ENCODE data around the gene LRRC74A. TPM values are rescaled to one million over a fixed set of nuclear protein-coding genes. Genes with fewer than 3 reads are reported as not detected.

Gene LRRC74A
- total and polyA plus RNA-seq, 8 donors, result 0.10 to 0.40 (median 0.34) TPM; not detected in 2

DNA sequence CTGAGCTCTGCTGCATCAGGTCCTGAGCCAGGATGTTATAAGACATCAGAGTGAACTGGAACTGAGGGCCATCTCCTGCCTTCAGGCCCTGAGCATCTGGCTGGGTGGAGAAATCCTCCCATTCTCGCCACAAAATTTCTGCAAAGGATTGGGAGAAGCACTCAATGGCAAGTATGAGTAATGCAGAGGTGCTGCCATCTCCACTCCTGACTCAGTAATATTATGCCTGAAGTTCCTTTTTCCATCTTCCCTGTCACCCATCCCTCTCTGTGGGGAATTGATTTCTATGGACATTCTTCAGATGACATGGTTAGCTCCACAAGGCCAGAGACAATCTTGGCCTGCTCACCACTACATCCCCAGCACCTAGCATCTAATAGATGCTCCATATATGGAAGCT is 18.2 kb upstream of the LRRC74A start:
- H3K4me1 ChIP-seq, result peaks cover 5 to 19% of the 10 kb centered on the region in 2 donors
- TF ChIP-seq, protein P1, sequence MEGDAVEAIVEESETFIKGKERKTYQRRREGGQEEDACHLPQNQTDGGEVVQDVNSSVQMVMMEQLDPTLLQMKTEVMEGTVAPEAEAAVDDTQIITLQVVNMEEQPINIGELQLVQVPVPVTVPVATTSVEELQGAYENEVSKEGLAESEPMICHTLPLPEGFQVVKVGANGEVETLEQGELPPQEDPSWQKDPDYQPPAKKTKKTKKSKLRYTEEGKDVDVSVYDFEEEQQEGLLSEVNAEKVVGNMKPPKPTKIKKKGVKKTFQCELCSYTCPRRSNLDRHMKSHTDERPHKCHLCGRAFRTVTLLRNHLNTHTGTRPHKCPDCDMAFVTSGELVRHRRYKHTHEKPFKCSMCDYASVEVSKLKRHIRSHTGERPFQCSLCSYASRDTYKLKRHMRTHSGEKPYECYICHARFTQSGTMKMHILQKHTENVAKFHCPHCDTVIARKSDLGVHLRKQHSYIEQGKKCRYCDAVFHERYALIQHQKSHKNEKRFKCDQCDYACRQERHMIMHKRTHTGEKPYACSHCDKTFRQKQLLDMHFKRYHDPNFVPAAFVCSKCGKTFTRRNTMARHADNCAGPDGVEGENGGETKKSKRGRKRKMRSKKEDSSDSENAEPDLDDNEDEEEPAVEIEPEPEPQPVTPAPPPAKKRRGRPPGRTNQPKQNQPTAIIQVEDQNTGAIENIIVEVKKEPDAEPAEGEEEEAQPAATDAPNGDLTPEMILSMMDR (IDR thresholded peaks at IDR 0.05), result no peak
- no peaks in the 10 kb centered on the region for H3K9me3 ChIP-seq
- no peak overlapping the region for H3K27ac ChIP-seq
- H3K4me3 ChIP-seq, result no peak overlapping the region
- DNase-seq, result no peak
- intact Hi-C loops (cut with DNase I), result loop anchor here in 1 of 2 donors (5.0 kb wide), 1 partner anchor 101 kb away; no protein-coding TSS in a partner anchor
- peaks cover 0 to 58% of the 10 kb centered on the region in 2 donors for H3K36me3 ChIP-seq
- ATAC-seq, result no peak
- H3K27me3 ChIP-seq, result no peaks in the 10 kb centered on the region

DNA sequence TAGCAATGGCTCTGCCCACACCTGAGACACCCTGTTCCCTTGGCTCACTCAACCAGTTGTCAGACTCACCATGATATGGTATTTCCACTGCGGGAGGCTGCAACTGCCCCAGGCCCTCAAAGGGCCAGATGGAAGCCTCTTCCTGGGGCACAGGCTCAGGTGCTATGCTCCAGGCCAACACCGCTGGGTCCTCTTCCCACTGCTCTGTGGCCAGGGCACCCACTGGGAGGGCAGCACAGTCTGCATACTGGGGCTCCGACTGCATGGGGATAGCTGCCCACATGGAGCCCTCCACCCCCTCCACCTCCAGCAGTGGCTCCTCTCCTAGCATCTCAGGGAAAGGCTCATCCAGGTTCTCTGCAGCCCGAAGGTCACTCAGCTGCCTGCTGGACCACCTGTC is 17.2 kb upstream of the LRRC74A start:
- Histone ChIP-seq H3K27me3 (no peaks in the 10 kb centered on the region), H3K36me3 (peaks cover 0 to 49% of the 10 kb centered on the region in 2 donors), H3K27ac (no peak overlapping the region), H3K9me3 (no peaks in the 10 kb centered on the region), H3K4me3 (no peak overlapping the region), H3K4me1 (peaks cover 5 to 23% of the 10 kb centered on the region in 2 donors)
- DNase-seq (no peak), ATAC-seq (no peak)
- TF ChIP-seq, protein P1 (IDR thresholded peaks at IDR 0.05), result no peak
- intact Hi-C loops (cut with DNase I), result loop anchor here in 1 of 2 donors (5.0 kb wide), 1 partner anchor 102 kb away; no protein-coding TSS in a partner anchor

- no peak for DNase-seq
- H3K27ac ChIP-seq, result peak overlapping the region in 1 of 2 donors; percentile 82
These were observed 15.7 kb upstream of the LRRC74A start for GRCh38 chr14:76810525-76810924.

DNA sequence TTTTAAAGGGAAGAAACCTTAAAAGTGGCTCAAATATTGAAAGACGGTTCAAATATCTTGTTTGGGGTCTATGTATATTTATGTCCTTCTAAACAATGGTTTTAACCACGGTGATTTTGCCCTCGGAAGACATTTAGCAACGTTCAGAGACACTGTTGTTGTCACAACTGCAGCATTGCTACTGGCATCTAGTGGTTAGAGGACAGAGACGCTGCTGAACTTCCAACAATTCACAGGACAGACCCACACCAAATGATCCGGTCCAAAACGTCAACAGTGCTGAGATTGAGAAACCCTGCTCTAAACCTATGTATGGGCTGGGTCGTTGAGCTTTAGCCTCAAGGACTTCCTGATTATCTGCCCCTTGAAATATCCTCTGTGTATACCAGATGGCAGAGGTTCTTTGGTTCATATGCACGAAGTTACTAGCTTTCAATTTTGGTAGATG is 15.2 kb upstream of the LRRC74A start:
- peak overlapping the region; percentile 5 to 91 for H3K4me3 ChIP-seq
- intact Hi-C loops (cut with DNase I), result no loop called here
- peak in 2 of 4 donors; percentile 9 to 19 for DNase-seq

More at GRCh38 chr14:76810525-76810924, 15.7 kb upstream of the LRRC74A start:
- ATAC-seq, result no peak
- Histone ChIP-seq H3K36me3 (peaks cover 0 to 36% of the 10 kb centered on the region in 2 donors), H3K27me3 (no peaks in the 10 kb centered on the region), H3K9me3 (no peaks in the 10 kb centered on the region), H3K4me1 (peaks cover 5 to 23% of the 10 kb centered on the region in 2 donors), H3K4me3 (peak overlapping the region; percentile 5 to 91)
- TF ChIP-seq, protein P1 (IDR thresholded peaks at IDR 0.05), result no peak
- intact Hi-C loops (cut with DNase I), result no loop called here

GRCh38 chr14:76811561-76811960 is 14.6 kb upstream of the LRRC74A start:
- Histone ChIP-seq H3K9me3 (no peaks in the 10 kb centered on the region), H3K4me3 (peak overlapping the region; percentile 91 to 93), H3K27me3 (no peaks in the 10 kb centered on the region), H3K27ac (peak overlapping the region; percentile 82 to 85), H3K4me1 (peaks cover 5 to 23% of the 10 kb centered on the region in 2 donors), H3K36me3 (peaks cover 0 to 25% of the 10 kb centered on the region in 2 donors)
- DNase-seq (no peak), ATAC-seq (no peak)
- TF ChIP-seq, protein P1 (IDR thresholded peaks at IDR 0.05), result no peak
- intact Hi-C loops (cut with DNase I), result no loop called here

More for the DNA sequence above, 15.2 kb upstream of the LRRC74A start:
- ATAC-seq, result peak; percentile 30
- TF ChIP-seq, protein P1 (IDR thresholded peaks at IDR 0.05), result peak; percentile 18 to 41
- Histone ChIP-seq H3K27me3 (no peaks in the 10 kb centered on the region), H3K4me1 (peaks cover 5 to 23% of the 10 kb centered on the region in 2 donors), H3K36me3 (peaks cover 0 to 31% of the 10 kb centered on the region in 2 donors), H3K27ac (peak overlapping the region in 1 of 2 donors; percentile 82), H3K9me3 (no peaks in the 10 kb centered on the region)
